NCI-H2029 (cell line): Measurements from ENCODE around the gene C16orf86.
"Not testable (repeated sequence)": the region's sequence is repeated elsewhere in the genome, so short reads cannot be mapped to it uniquely, and the experiment has no call there.

ENCODE experiments used
- DNase-seq: peaks from one replicate; lab custom pipeline; 2025; lab: John Stamatoyannopoulos, UW

The C16orf86 gene

DNA sequence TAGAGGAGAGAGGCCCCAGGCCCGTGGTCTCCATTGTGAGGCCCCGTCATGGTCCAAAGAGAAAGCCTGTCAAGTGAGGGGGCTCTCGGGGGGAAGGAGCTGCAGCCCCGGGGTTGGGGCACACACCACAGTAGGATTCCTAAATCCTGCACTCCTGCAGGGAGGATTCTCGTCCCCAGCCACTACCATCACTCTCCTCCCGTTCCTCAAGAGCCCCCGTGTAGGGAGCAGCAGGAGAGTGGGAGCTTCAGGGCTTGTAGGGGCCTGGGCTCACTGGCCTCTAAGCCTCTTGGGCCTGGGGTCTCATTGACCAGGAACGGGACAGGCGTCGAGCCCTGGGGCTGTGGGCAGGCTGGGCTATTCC is 821 bp downstream of the C16orf86 start:
- no peak for DNase-seq

- peak; percentile 66 for DNase-seq
Observed at GRCh38 chr16:67667817-67668494, 1.3 kb downstream of the C16orf86 start.

GRCh38 chr16:67668495-67669157 is 2.0 kb downstream of the C16orf86 start:
- DNase-seq = no peak

DNA sequence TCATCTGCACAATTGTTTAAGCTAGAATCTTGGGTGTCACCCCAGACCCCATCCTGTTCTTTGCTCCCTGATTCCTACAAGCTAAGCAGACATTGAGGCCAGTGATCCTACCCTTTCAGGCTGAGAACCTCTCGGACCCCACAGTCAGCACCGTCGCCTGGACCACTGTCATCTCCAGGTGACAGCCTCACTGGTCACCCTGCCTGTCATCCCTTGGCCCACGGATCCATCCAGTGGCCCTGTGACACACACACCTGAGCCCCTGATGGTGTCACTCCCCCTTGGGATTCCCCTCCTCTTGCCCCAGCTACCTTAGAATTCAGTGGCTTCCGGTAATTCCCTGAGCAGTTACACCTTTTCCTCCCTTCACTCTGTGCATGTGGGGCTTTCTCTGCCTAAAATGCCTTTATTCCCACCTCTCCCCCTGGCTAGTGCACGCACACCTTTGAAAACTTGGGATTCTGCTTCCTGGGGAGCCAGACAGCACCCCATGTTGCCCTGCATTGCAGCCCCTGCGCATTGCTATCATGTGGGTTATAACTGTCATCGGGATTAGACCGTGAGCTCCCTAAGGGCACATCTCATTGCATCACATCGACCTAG is 3.0 kb downstream of the C16orf86 start:
- no peak for DNase-seq

GRCh38 chr16:67672306-67672705 is 5.7 kb downstream of the C16orf86 start:
- DNase-seq = no peak

DNA sequence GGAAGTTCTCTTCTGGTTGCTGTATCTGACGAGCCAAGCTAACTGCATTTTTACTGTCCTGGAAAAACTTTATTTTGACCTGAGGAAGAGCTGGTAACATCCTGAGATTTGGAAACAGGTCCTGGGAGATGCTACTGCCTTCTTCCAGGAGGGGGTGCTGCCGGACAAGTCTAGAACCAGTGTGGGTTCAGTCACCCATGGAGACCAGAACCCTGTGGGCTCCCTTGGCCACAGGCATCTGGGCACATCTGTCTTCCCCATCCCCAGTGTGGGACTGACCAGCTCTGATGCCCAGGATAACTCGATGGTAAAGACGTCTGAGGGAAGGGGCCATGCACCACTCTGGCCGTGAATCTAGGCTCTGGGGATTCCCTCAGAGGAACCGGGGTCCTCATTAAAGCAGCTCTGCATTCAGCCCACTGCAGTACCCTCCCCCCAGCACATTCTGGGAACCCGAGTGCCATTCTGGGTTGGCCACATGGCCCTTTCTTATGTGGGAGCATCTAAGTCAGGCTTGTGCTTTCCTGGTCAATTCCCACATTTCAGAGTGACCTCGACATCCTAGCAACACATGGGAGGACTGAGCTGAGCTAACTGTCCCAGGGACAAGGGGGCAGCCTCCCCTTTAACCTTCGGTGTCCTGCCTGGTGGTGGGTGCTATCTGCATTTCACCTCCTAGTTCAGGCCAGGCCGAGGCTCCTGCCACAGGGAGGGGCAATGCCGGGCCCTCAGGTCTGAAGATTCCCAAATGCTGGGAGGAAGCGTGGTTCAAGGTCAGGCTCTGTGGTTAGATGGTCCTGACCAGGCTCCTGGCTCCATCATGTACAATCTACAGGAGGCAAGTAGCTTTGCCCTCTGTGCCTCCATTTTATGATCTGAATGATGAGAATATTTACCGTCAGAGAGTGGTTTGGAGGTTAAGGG is 6.4 kb downstream of the C16orf86 start:
- no peak for DNase-seq

DNA sequence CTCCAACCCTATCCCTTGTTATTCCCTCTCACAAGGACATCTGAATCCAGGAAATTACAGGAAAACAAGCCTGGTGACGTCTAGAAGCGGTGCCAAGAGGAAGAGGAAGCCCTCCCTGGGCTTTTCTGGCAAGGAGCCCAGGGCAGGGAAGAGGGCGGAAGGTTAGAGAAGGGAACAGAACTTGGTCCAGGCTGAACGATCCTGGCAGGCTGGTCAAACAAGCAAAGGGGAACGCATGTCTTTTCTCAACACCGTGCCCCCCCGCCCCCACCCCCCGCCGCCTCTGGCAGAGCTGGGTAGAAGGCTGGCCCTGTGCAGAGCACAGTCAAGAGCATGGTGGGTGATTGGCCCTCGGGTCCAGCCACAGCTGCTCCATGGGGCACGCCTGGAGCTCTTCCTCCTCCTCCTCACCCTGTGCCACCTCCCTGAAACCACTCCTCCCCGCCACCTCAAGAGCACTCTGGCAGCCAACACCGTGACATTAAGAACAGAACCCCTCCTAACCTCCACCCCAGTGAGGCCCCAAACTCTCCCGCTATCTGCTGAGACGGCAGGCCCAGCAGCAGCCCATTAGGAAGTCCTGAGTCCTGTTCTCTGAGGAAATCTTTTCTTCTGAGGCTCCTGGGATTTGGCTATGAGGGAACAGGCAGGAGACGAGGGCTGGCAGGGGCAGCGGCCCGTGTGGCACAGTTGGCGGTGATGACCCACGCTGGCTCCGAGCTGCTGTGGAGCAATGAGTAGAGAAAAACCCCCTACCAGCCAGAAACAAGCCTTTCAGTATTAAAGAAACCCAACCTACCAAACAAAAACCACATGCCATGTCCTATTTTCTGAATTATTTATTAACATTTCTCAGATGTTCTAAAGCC is 7.3 kb downstream of the C16orf86 start:
- peak; percentile 47 for DNase-seq

- no peak for DNase-seq
Observed at GRCh38 chr16:67674851-67675578, 8.4 kb downstream of the C16orf86 start.

DNA sequence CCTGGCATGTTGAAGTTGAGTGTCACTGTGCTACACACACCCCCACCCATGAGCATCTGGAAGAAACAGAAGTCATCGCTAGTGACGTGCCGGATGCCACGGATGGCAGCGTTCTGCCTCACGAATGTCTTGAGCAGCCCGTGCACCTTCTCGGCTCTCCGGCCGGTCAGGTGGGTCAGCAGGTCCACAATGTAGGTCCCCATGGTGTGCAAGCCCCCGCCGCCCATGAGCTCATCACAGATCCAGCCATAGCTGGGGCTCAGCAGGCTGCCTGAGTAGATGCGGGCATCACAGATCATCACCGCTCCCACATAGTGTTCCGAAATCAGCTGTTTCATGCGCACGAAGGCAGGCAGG is 8.9 kb downstream of the C16orf86 start:
- no peak for DNase-seq

DNA sequence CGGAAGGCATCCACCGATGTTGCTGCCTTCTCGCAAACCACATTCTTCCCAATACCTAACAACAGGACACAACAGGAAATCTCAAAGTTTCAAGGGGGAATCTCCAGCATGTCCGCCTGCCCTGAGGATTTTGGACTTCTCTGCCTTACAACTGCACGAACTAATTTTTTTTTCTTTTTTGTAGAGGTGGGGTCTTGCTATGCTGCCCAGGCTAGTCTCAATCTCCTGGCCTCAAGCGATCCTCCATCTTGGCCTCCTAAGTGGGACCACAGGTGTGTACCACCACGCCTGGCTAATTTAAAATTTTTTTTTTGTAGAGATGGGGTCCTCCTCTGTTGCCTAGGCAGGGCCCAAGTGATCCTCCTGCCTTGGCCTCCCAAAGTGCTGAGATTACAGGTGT is 9.4 kb downstream of the C16orf86 start:
- DNase-seq = no peak

GRCh38 chr16:67676516-67676915 is 9.9 kb downstream of the C16orf86 start:
- no peak for DNase-seq

DNA sequence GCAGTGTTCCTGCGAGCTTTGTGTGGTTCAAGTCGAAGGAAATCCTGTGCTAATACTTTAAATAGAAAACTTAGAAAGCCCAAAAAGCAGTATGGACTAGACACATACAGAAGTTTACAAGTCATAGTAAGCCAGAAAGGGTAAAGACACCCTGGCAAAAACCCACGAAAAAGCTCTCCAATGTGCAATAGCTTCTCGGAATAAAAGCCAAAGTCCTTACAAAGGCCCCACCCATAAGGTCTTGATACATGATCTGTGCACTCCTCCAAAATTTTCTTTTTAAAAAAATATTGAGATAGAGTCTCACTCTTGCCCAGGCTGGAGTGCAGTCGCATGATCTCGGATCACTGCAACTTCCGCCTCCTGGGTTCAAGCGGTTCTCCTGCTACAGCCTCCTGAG is 10.3 kb downstream of the C16orf86 start:
- no peak for DNase-seq

GRCh38 chr16:67677712-67678111 is 11.1 kb downstream of the C16orf86 start:
- DNase-seq = no peak

DNA sequence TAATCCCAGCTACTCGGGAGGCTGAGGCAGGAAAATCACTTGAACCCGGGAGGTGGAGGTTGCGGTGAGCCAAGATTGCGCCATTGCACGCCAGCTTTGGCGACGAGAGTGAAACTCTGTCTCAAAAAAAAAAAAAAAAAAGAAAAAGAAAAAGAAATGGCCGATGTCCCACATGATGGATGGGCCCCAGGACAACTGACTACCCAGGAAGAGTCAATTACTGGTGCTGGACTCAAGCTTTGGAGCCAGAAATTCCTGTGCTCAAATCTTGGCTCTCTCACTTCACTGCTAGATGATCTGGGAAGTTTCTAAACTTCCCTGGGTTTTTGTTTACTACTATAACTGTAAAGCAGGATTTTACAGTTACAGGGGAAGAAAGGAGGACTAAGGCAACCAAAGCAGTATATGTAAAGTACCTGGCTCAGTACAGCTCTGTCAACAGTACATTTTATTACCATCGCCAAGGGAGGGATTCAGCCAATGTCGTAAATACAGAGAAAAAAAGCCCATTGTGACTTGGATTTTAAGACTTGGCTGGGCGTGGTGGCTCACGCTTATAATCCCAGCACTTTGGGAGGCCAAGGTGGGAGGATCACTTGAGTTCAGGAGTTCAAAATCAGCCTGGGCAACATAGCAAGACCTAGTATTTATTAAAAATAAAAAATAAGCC is 11.9 kb downstream of the C16orf86 start:
- no peak for DNase-seq

DNA sequence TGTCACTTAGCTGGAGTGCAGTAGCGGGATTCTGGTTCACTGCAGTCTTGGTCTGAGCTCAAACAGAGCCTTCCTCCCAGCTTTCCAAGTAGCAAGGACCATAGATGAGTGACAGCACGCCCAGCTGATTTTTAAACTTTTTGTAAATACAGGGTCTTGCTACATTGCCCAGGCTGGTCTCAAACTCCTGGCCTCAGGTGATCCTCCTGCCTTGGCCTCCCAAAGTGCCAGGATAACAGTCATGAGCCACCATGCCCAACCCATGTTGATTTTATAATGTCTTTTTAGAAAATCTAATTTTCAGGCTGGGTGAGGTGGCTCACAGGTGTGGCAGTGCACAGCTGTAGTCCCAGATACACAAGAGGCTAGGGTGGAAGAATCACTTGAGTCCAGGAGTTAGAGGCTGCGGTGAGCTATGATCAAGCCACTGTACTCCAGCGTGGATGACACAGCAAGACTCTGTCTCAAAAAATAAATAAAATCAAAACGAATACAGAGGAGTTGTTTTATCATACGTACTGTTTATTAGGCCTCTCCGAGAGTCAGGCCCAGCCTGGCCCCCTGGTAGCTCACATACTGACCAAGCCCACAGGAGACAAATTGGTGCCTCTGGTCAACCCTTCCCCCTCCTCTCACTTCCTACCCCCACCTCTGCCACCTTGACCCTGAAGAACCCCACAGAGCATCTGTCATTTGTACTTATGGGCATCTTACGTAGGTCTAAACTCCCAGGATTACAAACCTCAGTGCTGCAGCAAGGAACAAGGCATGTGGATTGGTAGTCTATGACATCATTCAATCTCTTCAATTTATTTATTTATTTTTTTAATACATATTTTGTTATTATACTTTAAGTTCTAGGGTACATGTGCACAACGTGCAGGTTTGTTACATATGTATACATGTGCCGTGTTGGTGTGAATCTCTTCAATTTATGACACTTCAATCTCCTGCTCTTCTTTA is 13.6 kb downstream of the C16orf86 start:
- no peak for DNase-seq

DNA sequence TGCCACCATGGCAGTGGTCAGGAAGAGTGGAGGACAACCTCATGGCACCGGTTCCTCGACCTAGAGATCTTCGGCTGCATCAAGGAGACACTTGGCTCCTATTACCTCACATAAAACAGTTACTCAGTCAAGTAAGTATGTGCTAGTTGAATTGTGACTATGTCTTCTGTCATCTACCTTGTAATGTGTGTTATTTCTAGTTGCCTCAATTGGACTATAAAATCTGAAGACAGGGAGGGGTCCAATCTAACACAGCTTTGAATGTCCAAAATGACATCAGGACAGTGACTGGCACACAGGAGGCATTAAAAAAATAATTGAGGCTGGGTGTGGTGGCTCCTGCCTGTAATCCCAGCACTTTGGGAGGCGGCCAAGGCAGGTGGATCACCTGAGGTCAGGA is 17.2 kb downstream of the C16orf86 start:
- DNase-seq = no peak

DNA sequence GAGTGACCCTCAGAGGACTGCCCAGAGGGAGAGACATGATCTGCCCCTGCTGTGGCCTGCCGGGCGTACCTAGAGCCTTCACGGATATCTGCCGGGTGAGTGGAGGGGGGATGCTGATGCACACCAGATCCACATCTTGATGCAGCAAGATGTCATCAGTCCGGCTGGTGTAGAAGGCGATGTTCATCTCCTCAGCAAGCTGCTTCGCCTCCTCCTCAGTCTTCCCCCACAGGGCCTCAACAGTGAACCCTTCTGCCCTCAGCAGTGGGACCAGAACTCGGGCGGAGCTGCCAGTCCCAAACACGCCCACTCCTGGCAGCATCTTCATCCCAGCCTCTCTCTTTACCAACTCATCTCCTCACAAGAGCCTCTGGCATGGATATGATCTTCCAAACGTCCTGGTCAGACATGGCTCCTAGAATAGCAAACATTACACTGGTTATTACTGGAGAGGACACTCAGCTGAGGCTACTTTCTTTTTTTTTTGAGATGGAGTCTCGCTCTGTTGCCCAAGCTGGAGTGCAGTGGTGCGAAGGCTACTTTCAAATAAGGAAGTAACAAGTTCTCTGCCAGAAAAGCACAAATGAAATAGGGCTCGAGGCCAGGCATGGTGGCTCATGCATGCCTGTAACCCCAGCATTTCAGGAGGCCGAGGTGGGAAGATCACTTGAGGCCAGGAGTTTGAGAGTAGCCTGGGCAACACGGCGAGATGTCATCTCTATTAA is 18.9 kb downstream of the C16orf86 start:
- no peak for DNase-seq

- DNase-seq = not testable (repeated sequence)
Observed at GRCh38 chr16:67693517-67694285, 27.1 kb downstream of the C16orf86 start.
